CD4-positive, alpha-beta T cell treated with Interleukin-17A for 4 hours (primary cell): ENCODE measurements around the gene LRCH4.
A peak's percentile ranks its signal among the peaks of the same experiment; 100 is the strongest.
"Not testable (repeated sequence)": the region's sequence is repeated elsewhere in the genome, so short reads cannot be mapped to it uniquely, and the experiment has no call there.

Experiments
- DNase-seq: peaks from one replicate; pipeline ENCODE4 v3.0.0-alpha.2; 2020; ENCODE audit warnings: mixed read lengths

LRCH4 gene

GRCh38 chr7:100543586-100543985 is 42.3 kb downstream of the LRCH4 start:
- no peak for DNase-seq

- not testable (repeated sequence) for DNase-seq
Observed at GRCh38 chr7:100541309-100541708, 44.6 kb downstream of the LRCH4 start.

GRCh38 chr7:100540073-100540723 is 45.7 kb downstream of the LRCH4 start:
- no peak for DNase-seq

GRCh38 chr7:100539436-100540006 is 46.4 kb downstream of the LRCH4 start:
- DNase-seq, result no peak

GRCh38 chr7:100538654-100539435 is 47.1 kb downstream of the LRCH4 start, which contains the start of gene AGFG2:
Gene AGFG2 (plus strand): TSS chr7:100539203. CDS start chr7:100539347, 144 bp downstream.
- peak; percentile 100 for DNase-seq

- no peak for DNase-seq
Observed at GRCh38 chr7:100538348-100538653, 47.6 kb downstream of the LRCH4 start.

- not testable (repeated sequence) for DNase-seq
Observed at GRCh38 chr7:100536695-100537094, 49.2 kb downstream of the LRCH4 start.

- not testable (repeated sequence) for DNase-seq
Observed at GRCh38 chr7:100535982-100536381, 49.9 kb downstream of the LRCH4 start.

GRCh38 chr7:100532165-100533022 is 53.5 kb downstream of the LRCH4 start:
- no peak for DNase-seq

- DNase-seq, result not testable (repeated sequence)
Observed at GRCh38 chr7:100528108-100528866, 57.6 kb downstream of the LRCH4 start.
